A673 (cell line): ENCODE results near the gene SLC35E2B. TPM values are rescaled to one million over a fixed set of nuclear protein-coding genes. Genes with fewer than 3 reads are reported as not detected.

Experiments
- BruUV-seq: library from RNA; stranded (reverse); fragments of 400-500 nt; replicated peaks from 2 replicates; lab custom pipeline; 2021; lab: Mats Ljungman, UMichigan
- CTCF ChIA-PET: fragments of 300-600 bp; sonication (Branson Sonifier 250); formaldehyde crosslinking; loops from one replicate; lab custom pipeline; 2022; ENCODE audit warnings: antibody characterized with exemption; lab: Charles Lee
- POLR2A ChIA-PET: fragments of 300-600 bp; sonication (Branson Sonifier 250); formaldehyde crosslinking; loops from one replicate; lab custom pipeline; 2022; ENCODE audit warnings: antibody characterized with exemption; ENCODE audit not compliant: low non-redundant PET; lab: Charles Lee
- DNase-seq: peaks from one replicate; pipeline ENCODE4 v3.0.0-alpha.2; 2015; ENCODE audit warnings: low spot score
- H3K27ac ChIP-seq: fragments of 200-600 bp; sonication (generic); 2 replicates; pipeline ENCODE4 v1.5.1; 2016; ENCODE audit warnings: mixed run types, low read depth, mild to moderate bottlenecking, mixed read lengths, antibody characterized with exemption, low read length; ENCODE audit not compliant: poor library complexity, severe bottlenecking
- H3K27me3 ChIP-seq: fragments of 200-600 bp; sonication (generic); replicated peaks from 2 replicates; pipeline ENCODE4 v1.6.1; 2017; ENCODE audit warnings: mixed run types, low read depth, mild to moderate bottlenecking, mixed read lengths, antibody characterized with exemption, low read length; ENCODE audit not compliant: insufficient read depth, poor library complexity
- H3K36me3 ChIP-seq: fragments of 200-600 bp; sonication (generic); 2 replicates; pipeline ENCODE4 v1.6.1; 2016; ENCODE audit warnings: mixed run types, mild to moderate bottlenecking, mixed read lengths, antibody characterized with exemption, low read length; ENCODE audit not compliant: insufficient read depth, poor library complexity, severe bottlenecking
- H3K4me1 ChIP-seq: fragments of 200-600 bp; sonication (generic); 2 replicates; pipeline ENCODE4 v1.6.1; 2017; ENCODE audit warnings: mixed run types, mild to moderate bottlenecking, mixed read lengths, antibody characterized with exemption, low read length; ENCODE audit not compliant: insufficient read depth, poor library complexity, severe bottlenecking
- H3K4me3 ChIP-seq: fragments of 200-600 bp; sonication (generic); 2 replicates; pipeline ENCODE4 v1.5.1; 2016; ENCODE audit warnings: low read depth, mixed run types, mild to moderate bottlenecking, mixed read lengths, low read length; ENCODE audit not compliant: poor library complexity, severe bottlenecking
- H3K9me3 ChIP-seq: fragments of 200-600 bp; sonication (generic); 2 replicates; pipeline ENCODE4 v1.6.1; 2016; ENCODE audit warnings: mixed run types, low read depth, mild to moderate bottlenecking, mixed read lengths, antibody characterized with exemption, low read length; ENCODE audit not compliant: poor library complexity, severe bottlenecking
- EZH2 ChIP-seq: fragments of 200-600 bp; sonication (generic); IDR thresholded peaks from 2 replicates; pipeline ENCODE4 v1.6.1; 2017; ENCODE audit warnings: borderline replicate concordance, low read depth, mild to moderate bottlenecking, mixed read lengths, antibody characterized with exemption, low read length; ENCODE audit not compliant: poor library complexity, severe bottlenecking
- intact Hi-C: fragments of 100-400 bp; cut with micrococcal nuclease; formaldehyde crosslinking; loops from one replicate; pipeline ENCODE4 v1.10.0; 2022; ENCODE audit not compliant: unreplicated experiment
- total RNA-seq: library from RNA; stranded (reverse); gene quantifications from 2 replicates; pipeline ENCODE4 v1.2.3, GENCODE V29; 2021
- TF ChIP-seq, protein P1 (sequence below): fragments of 300-800, 200-600 bp; sonication (generic); conservative IDR thresholded peaks from 2 replicates; pipeline ENCODE4 v1.5.1; 2017; ENCODE audit warnings: low read depth, mild to moderate bottlenecking, antibody characterized with exemption, low read length, moderate library complexity, mixed read lengths

Gene SLC35E2B
- total RNA-seq, 1 experiment from 2014 or later, result 56.3 TPM

DNA sequence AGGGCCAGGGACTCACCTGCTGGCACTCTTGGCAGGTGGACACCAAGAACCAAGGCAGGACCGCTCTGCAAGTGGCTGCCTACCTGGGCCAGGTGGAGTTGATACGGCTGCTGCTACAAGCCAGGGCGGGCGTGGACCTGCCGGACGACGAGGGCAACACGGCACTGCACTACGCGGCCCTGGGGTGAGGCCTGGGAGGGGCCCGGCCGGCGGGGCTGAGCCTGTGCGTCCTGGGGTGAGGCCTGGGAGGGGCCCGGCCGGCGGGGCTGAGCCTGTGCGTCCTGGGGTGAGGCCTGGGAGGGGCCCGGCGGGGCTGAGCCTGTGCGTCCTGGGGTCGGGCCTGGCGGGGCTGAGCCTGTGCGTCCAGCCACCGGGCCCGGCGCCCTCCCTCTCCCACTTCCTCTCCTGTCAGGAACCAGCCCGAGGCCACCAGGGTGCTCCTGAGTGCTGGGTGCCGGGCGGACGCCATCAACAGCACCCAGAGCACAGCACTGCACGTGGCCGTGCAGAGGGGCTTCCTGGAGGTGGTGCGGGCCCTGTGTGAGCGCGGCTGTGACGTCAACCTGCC lies 65.2 kb downstream of the SLC35E2B start:
- no peak overlapping the region for H3K4me3 ChIP-seq
- DNase-seq, result no peak
- H3K36me3 ChIP-seq, result no peaks in the 10 kb centered on the region
- no TSS peak for BruUV-seq
- ChIA-PET CTCF (no interaction called here), POLR2A (no interaction called here)
- no peaks in the 10 kb centered on the region for H3K9me3 ChIP-seq
- no peak for TF ChIP-seq EZH2
- TF ChIP-seq, protein P1, sequence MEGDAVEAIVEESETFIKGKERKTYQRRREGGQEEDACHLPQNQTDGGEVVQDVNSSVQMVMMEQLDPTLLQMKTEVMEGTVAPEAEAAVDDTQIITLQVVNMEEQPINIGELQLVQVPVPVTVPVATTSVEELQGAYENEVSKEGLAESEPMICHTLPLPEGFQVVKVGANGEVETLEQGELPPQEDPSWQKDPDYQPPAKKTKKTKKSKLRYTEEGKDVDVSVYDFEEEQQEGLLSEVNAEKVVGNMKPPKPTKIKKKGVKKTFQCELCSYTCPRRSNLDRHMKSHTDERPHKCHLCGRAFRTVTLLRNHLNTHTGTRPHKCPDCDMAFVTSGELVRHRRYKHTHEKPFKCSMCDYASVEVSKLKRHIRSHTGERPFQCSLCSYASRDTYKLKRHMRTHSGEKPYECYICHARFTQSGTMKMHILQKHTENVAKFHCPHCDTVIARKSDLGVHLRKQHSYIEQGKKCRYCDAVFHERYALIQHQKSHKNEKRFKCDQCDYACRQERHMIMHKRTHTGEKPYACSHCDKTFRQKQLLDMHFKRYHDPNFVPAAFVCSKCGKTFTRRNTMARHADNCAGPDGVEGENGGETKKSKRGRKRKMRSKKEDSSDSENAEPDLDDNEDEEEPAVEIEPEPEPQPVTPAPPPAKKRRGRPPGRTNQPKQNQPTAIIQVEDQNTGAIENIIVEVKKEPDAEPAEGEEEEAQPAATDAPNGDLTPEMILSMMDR, result no peak
- H3K27me3 ChIP-seq, result peaks cover 18% of the 10 kb centered on the region
- peaks cover 15% of the 10 kb centered on the region for H3K4me1 ChIP-seq
- H3K27ac ChIP-seq, result no peak overlapping the region
- intact Hi-C loops, result no loop called here

DNA sequence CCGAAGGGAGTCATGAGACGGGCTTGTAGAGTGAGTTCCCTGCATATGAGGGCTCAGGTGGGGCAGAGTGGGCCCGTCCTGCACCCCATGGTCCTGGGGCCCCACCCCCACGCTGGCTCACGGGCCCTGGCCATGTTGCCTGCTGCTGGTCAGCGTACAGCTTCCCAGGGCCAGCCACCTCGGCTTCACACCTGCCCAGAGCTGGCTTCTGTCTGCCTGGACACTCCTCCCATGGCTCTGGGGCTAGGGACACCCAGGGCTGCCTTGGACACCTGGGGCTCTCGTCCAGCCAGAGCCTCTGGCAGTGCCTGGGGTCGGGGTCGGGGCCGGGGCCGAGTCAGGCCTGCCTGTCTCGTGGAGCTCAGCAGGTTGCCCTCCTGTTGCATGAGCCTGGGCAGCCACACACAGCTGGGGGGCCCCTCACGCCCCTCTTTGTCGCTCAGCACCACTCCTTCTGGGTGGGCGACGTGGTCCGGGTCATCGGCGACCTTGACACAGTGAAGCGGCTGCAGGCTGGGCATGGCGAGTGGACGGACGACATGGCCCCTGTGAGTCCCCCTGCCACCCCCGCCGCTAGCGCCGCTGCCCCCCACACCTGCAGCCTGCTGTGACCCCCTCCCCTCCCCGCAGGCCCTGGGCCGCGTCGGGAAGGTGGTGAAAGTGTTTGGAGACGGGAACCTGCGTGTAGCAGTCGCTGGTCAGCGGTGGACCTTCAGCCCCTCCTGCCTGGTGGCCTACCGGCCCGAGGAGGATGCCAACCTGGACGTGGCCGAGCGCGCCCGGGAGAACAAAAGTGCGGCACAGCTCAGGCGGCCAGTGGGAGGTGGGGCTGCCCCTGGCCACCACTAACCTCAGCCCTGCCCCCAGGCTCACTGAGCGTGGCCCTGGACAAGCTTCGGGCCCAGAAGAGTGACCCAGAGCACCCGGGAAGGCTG lies 66.1 kb downstream of the SLC35E2B start:
- H3K36me3 ChIP-seq, result no peaks in the 10 kb centered on the region
- DNase-seq, result no peak
- peaks cover 11% of the 10 kb centered on the region for H3K27me3 ChIP-seq
- H3K4me1 ChIP-seq, result peaks cover 9% of the 10 kb centered on the region
- H3K27ac ChIP-seq, result no peak overlapping the region
- no peak for TF ChIP-seq EZH2
- TF ChIP-seq, protein P1, result no peak
- POLR2A ChIA-PET, result no interaction called here
- CTCF ChIA-PET, result no interaction called here
- H3K4me3 ChIP-seq, result no peak overlapping the region
- H3K9me3 ChIP-seq, result no peaks in the 10 kb centered on the region
- intact Hi-C loops, result no loop called here
- no TSS peak for BruUV-seq

DNA sequence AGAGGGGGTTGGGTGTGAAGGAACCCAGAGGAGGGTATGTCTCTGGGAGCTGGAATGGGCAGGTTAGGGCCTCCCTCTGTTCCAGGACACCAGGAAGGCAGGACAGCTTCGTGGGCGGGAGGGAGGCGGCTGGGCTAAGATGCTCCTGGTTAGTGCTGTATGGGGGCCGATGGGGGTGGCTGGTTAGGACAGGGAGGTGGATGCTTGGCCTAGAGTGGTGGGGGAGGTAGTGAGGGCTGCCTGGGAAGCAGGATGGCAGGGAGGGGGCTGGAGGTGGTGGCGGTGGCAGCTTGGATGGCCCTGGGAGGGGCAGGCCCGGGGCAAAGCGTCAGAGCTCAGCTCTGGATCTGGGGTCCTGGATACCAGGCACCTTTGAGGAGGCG lies 66.8 kb downstream of the SLC35E2B start:
- H3K36me3 ChIP-seq, result no peaks in the 10 kb centered on the region
- peaks cover 8% of the 10 kb centered on the region for H3K4me1 ChIP-seq
- H3K27ac ChIP-seq, result no peak overlapping the region
- no peak overlapping the region for H3K4me3 ChIP-seq
- ChIA-PET POLR2A (no interaction called here), CTCF (no interaction called here)
- H3K27me3 ChIP-seq, result peaks cover 6% of the 10 kb centered on the region
- no peaks in the 10 kb centered on the region for H3K9me3 ChIP-seq
- TF ChIP-seq EZH2, result no peak
- TF ChIP-seq, protein P1, result no peak
- no peak for DNase-seq
- BruUV-seq, result no TSS peak
- intact Hi-C loops, result no loop called here
